GM20000 (cell line): ENCODE results near the gene P3H2.

Source experiments
- DNase-seq: peaks from one replicate; pipeline ENCODE4 v3.0.0; 2012; ENCODE audit warnings: low spot score
- CTCF ChIP-seq: IDR thresholded peaks from 2 replicates; pipeline ENCODE4 v1.5.1; 2012; ENCODE audit warnings: mild to moderate bottlenecking, control low read depth; ENCODE audit errors: extremely low read depth, missing control alignments

P3H2 gene

GRCh38 chr3:189914799-189915198 lies 205.9 kb downstream of the P3H2 start:
- no peak for TF ChIP-seq CTCF
- DNase-seq, result no peak

GRCh38 chr3:189911001-189911400 lies 209.7 kb downstream of the P3H2 start:
- no peak for DNase-seq
- TF ChIP-seq CTCF, result no peak

- no peak for TF ChIP-seq CTCF
- DNase-seq, result no peak
Measured at GRCh38 chr3:189909573-189909972, 211.1 kb downstream of the P3H2 start.

- TF ChIP-seq CTCF, result no peak
- no peak for DNase-seq
Measured at GRCh38 chr3:189909139-189909538, 211.6 kb downstream of the P3H2 start.

GRCh38 chr3:189908646-189909045 lies 212.1 kb downstream of the P3H2 start:
- DNase-seq, result no peak
- TF ChIP-seq CTCF, result no peak

- TF ChIP-seq CTCF, result no peak
- DNase-seq, result no peak
Measured at GRCh38 chr3:189907803-189908202, 212.9 kb downstream of the P3H2 start.
